Measurements from ENCODE around the gene HNRNPK.

HNRNPK gene

GRCh38 chr9:83979812-83980394 is at the start of gene HNRNPK:
Gene HNRNPK (minus strand): TSS chr9:83980215. CDS start chr9:83978252, 1,963 bp downstream.
- Histone ChIP-seq H3K27ac (ENCODE audit: poor library complexity, severe bottlenecking) (peak within 1 kb of the TSS; percentile 89), H3K9me3 (ENCODE audit: severe bottlenecking) (no peaks in the 10 kb centered on the region), H3K36me3 (ENCODE audit: low read depth) (peaks cover 49% of the 10 kb centered on the region), H3K4me1 (ENCODE audit: insufficient read depth, poor library complexity, severe bottlenecking) (peaks cover 30% of the 10 kb centered on the region), H3K4me3 (ENCODE audit: severe bottlenecking) (peak within 1 kb of the TSS; percentile 95), H3K27me3 (ENCODE audit: insufficient read depth, poor library complexity, severe bottlenecking) (no peaks in the 10 kb centered on the region)
- no peak for TF ChIP-seq CTCF (IDR thresholded peaks at IDR 0.05; ENCODE audit: poor library complexity, severe bottlenecking)
- DNase-seq (ENCODE audit: low spot score) = peak; percentile 97
- ATAC-seq (ENCODE audit: low read depth) = peak; percentile 78

DNA sequence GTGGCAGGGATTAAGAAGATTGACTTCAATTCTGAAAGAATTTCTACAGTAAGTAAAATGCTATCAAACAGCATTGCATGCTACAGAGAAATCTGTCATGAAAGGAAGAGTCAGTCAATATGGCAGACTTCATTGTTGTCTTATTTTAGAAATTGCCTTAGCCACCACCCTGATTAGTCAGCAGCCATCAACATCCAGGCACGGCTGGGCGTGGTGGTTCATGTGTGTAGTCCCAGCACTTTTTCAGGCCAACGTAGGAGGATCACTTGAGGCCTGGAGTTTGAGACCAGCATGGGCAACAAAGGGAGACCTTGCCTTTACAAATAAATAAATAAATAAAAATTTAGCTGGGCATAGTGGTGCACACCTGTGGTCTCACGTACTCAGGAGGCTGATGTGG is 47.2 kb upstream of the HNRNPK start:
- no peak for DNase-seq (ENCODE audit: low spot score)
- Histone ChIP-seq H3K36me3 (ENCODE audit: low read depth) (no peaks in the 10 kb centered on the region), H3K27ac (ENCODE audit: poor library complexity, severe bottlenecking) (no peak overlapping the region), H3K4me3 (ENCODE audit: severe bottlenecking) (no peak overlapping the region), H3K9me3 (ENCODE audit: severe bottlenecking) (no peaks in the 10 kb centered on the region), H3K27me3 (ENCODE audit: insufficient read depth, poor library complexity, severe bottlenecking) (no peaks in the 10 kb centered on the region), H3K4me1 (ENCODE audit: insufficient read depth, poor library complexity, severe bottlenecking) (no peaks in the 10 kb centered on the region)
- no peak for ATAC-seq (ENCODE audit: low read depth)
- TF ChIP-seq CTCF (IDR thresholded peaks at IDR 0.05; ENCODE audit: poor library complexity, severe bottlenecking) = no peak

- TF ChIP-seq CTCF (IDR thresholded peaks at IDR 0.05; ENCODE audit: poor library complexity, severe bottlenecking) = no peak
- H3K27me3 ChIP-seq (ENCODE audit: insufficient read depth, poor library complexity, severe bottlenecking) = no peaks in the 10 kb centered on the region
- DNase-seq (ENCODE audit: low spot score) (no peak), ATAC-seq (ENCODE audit: low read depth) (no peak)
- H3K4me3 ChIP-seq (ENCODE audit: severe bottlenecking) = no peak overlapping the region
- H3K9me3 ChIP-seq (ENCODE audit: severe bottlenecking) = no peaks in the 10 kb centered on the region
- H3K4me1 ChIP-seq (ENCODE audit: insufficient read depth, poor library complexity, severe bottlenecking) = no peaks in the 10 kb centered on the region
- no peak overlapping the region for H3K27ac ChIP-seq (ENCODE audit: poor library complexity, severe bottlenecking)
- H3K36me3 ChIP-seq (ENCODE audit: low read depth) = no peaks in the 10 kb centered on the region
Measured at GRCh38 chr9:84024041-84024575, 44.1 kb upstream of the HNRNPK start.

GRCh38 chr9:84007662-84008061 is 27.6 kb upstream of the HNRNPK start:
- TF ChIP-seq CTCF (IDR thresholded peaks at IDR 0.05; ENCODE audit: poor library complexity, severe bottlenecking) = no peak
- Histone ChIP-seq H3K4me3 (ENCODE audit: severe bottlenecking) (no peak overlapping the region), H3K27me3 (ENCODE audit: insufficient read depth, poor library complexity, severe bottlenecking) (no peaks in the 10 kb centered on the region), H3K9me3 (ENCODE audit: severe bottlenecking) (no peaks in the 10 kb centered on the region), H3K27ac (ENCODE audit: poor library complexity, severe bottlenecking) (no peak overlapping the region), H3K36me3 (ENCODE audit: low read depth) (peaks cover 2% of the 10 kb centered on the region), H3K4me1 (ENCODE audit: insufficient read depth, poor library complexity, severe bottlenecking) (peaks cover 6% of the 10 kb centered on the region)
- no peak for ATAC-seq (ENCODE audit: low read depth)
- no peak for DNase-seq (ENCODE audit: low spot score)

DNA sequence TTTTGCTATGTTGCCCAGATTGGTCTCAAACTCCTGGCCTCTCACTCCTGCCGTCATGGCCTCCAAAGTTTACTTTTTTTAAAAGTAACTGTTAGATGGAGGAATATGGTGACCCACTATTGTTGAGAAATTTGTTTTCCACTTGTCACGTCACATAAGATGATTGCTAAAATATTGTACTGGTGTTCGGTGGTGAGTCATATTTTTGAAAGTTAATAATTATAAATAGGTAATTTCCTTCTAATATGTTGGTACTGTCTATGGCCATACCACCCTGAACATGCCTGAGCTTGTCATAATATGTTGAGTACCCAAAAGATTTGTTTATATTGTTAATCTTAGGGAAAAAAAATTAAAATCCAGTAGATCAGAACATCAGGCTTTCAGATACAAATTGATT is 23.2 kb upstream of the HNRNPK start:
- Histone ChIP-seq H3K27me3 (ENCODE audit: insufficient read depth, poor library complexity, severe bottlenecking) (no peaks in the 10 kb centered on the region), H3K36me3 (ENCODE audit: low read depth) (peaks cover 36% of the 10 kb centered on the region), H3K4me3 (ENCODE audit: severe bottlenecking) (no peak overlapping the region), H3K27ac (ENCODE audit: poor library complexity, severe bottlenecking) (no peak overlapping the region), H3K9me3 (ENCODE audit: severe bottlenecking) (no peaks in the 10 kb centered on the region), H3K4me1 (ENCODE audit: insufficient read depth, poor library complexity, severe bottlenecking) (peaks cover 6% of the 10 kb centered on the region)
- ATAC-seq (ENCODE audit: low read depth) (no peak), DNase-seq (ENCODE audit: low spot score) (no peak)
- no peak for TF ChIP-seq CTCF (IDR thresholded peaks at IDR 0.05; ENCODE audit: poor library complexity, severe bottlenecking)
